Left hindlimb (tissue), 1 donor: ENCODE results near the gene EHF.
"Not testable (repeated sequence)": the region's sequence is repeated elsewhere in the genome, so short reads cannot be mapped to it uniquely, and the experiment has no call there.

Experiments used
- DNase-seq: peaks from one replicate; pipeline ENCODE4 v3.0.0-alpha.2; 2018

EHF gene

GRCh38 chr11:34671946-34672345, 51.1 kb downstream of the EHF start:
- no peak for DNase-seq

- no peak for DNase-seq
Measured at GRCh38 chr11:34674038-34674437, 53.1 kb downstream of the EHF start.

GRCh38 chr11:34676227-34676626, 55.3 kb downstream of the EHF start:
- DNase-seq = no peak

GRCh38 chr11:34679681-34680080, 58.8 kb downstream of the EHF start:
- peak; percentile 40 for DNase-seq

- no peak for DNase-seq
Measured at GRCh38 chr11:34680206-34680605, 59.3 kb downstream of the EHF start.

- DNase-seq = no peak
Measured at GRCh38 chr11:34680918-34681586, 60.2 kb downstream of the EHF start.

GRCh38 chr11:34682825-34683224, 61.9 kb downstream of the EHF start:
- no peak for DNase-seq

GRCh38 chr11:34683396-34683795, 62.5 kb downstream of the EHF start:
- DNase-seq = no peak

- no peak for DNase-seq
Measured at GRCh38 chr11:34685864-34686263, 65.0 kb downstream of the EHF start.

GRCh38 chr11:34692299-34692698, 71.4 kb downstream of the EHF start:
- DNase-seq = not testable (repeated sequence)

- DNase-seq = no peak
Measured at GRCh38 chr11:34696862-34697261, 76.0 kb downstream of the EHF start.

GRCh38 chr11:34706709-34707461, 86.0 kb downstream of the EHF start:
- no peak for DNase-seq

GRCh38 chr11:34707462-34707840, 86.6 kb downstream of the EHF start:
- no peak for DNase-seq
